Heart right ventricle (tissue), 16 donors: Measurements from ENCODE around the gene NPAS3. TPM values are rescaled to one million over a fixed set of nuclear protein-coding genes. Genes with fewer than 3 reads are reported as not detected.
A peak's percentile ranks its signal among the peaks of the same experiment; 100 is the strongest.

Source experiments
- ATAC-seq, 8 donors: fragments of 200-7000 bp; cut with Tn5 transposase; one replicate each; pipeline ENCODE4 v1.9.1; 2020; ENCODE audit warnings: mild to moderate bottlenecking in 8 of 8, moderate library complexity in 8 of 8, moderate number of reproducible peaks in 1 of 8
- DNase-seq, 2 donors: peaks; one replicate each; pipeline ENCODE4 v3.0.0-alpha.2; 2020
- H3K27ac ChIP-seq, 10 donors: fragments of 200-600 bp; sonication (generic) in 2 of 10; one replicate each; pipeline versions ENCODE4 v1.5.0 to v1.8.0; 2020 to 2022; ENCODE audit warnings: mild to moderate bottlenecking in 3 of 10
- H3K27me3 ChIP-seq, 7 donors: fragments of 200-600 bp; one replicate each; pipeline ENCODE4 v1.8.0; 2021 to 2022; ENCODE audit warnings: mild to moderate bottlenecking in 2 of 7
- H3K36me3 ChIP-seq, 9 donors: fragments of 200-600 bp; sonication (generic) in 1 of 9; one replicate each; pipeline versions ENCODE4 v1.5.0 to v1.8.0; 2020 to 2022; ENCODE audit warnings: mild to moderate bottlenecking in 2 of 9
- H3K4me1 ChIP-seq, 9 donors: fragments of 200-600 bp; sonication (generic) in 1 of 9; one replicate each; pipeline versions ENCODE4 v1.5.0 to v1.8.0; 2020 to 2022; ENCODE audit warnings: mild to moderate bottlenecking in 4 of 9
- H3K4me3 ChIP-seq, 10 donors: fragments of 200-600 bp; sonication (generic) in 2 of 10; one replicate each; pipeline versions ENCODE4 v1.5.0 to v1.8.0; 2020 to 2022; ENCODE audit warnings: mild to moderate bottlenecking in 7 of 10, moderate library complexity in 2 of 10
- H3K9me3 ChIP-seq, 11 donors: fragments of 200-600 bp in 10 of 11; sonication (generic) in 2 of 11; one replicate each; pipeline versions ENCODE4 v1.5.0 to v1.8.0; 2013 to 2022; ENCODE audit warnings: mild to moderate bottlenecking in 2 of 11, control low read depth in 1 of 11, moderate library complexity in 1 of 11
- WGBS, 2 donors: extraction: QIAGEN DNeasy Blood & Tissue Kit; methylation state at CpG; one replicate each; pipeline ENCODE4 v1.1.7; 2013; ENCODE audit warnings: inconsistent platforms in 1 of 2; 5-methylcytosine and 5-hydroxymethylcytosine counted together
- intact Hi-C, 10 donors: fragments of 100-400 bp; cut with DNase I; formaldehyde crosslinking; loops; one replicate each; pipeline versions ENCODE4 v1.11.1 to v1.14.2; 2022
- polyA plus RNA-seq, 2 donors: library from polyadenylated mRNA; stranded (reverse); fragments of 200-250 nt; gene quantifications; one replicate each; pipeline ENCODE4 v1.2.3, GENCODE V29; 2013
- total RNA-seq, 10 donors: library from RNA; stranded (reverse); fragmentation: NEBNext Ultra II Directional in 3 of 10; extraction: Animal tissue kit (Norgen Biotek cat#: 25700) in 3 of 10; gene quantifications; one replicate each; pipeline versions ENCODE4 v1.2.1 to v1.2.4, GENCODE V29; 2021 to 2023
- TF ChIP-seq, protein P1 (sequence below), 9 donors: fragments of 200-600 bp; sonication (generic) in 2 of 9; IDR thresholded peaks; one replicate each; pipeline versions ENCODE4 v1.5.0 to v1.8.0; 2021 to 2022; ENCODE audit warnings: antibody characterized with exemption in 9 of 9, mild to moderate bottlenecking in 5 of 9, moderate library complexity in 1 of 9
- donor health status: Arrhythmogenic right ventricular cardiomyopathy.
- donor health status: ischemic (EF 13 %, LVEDD 7.1; RV severe dilation, severe dysfunction).
- donor health status: healthy with polysubstance abuse.
- donor health status: DM: no; HTN: yes; CAD: no.
- donor health status: DM: no; HTN: no; CAD: no.
- donor health status: ischemic (EF 25% LVEDD 6.9; RV normal size, moderate dysfunction).
- donor health status: ischemic (EF 25% LVEDD 5.7; RV mildly dilated, moderate dysfunction).
- donor health status: healthy.
- donor health status: DM: yes; HTN: yes; CAD: no.
- donor health status: Ischemic cardiomyopathy.
- donor health status: ischemic (EF 35%, LVEDD 5.7; RV mildly dilated, moderate dysfunction).
- donor health status: nonischemic (EF 11% LVEDD 7.7; RV severe dilation, severe dysfunction).
- donor health status: DM: yes; HTN: yes; CAD: no.
- donor health status: PGD.
- donor health status: ischemic (EF 29% LVEDD 5.4; RV normal size, mild dysfunction).
- donor health status: nonischemic (EF 23%, LVEDD 6.1; RV moderate dilation, normal function).

The NPAS3 gene
- total and polyA plus RNA-seq, 12 donors, result 0.12 to 2.8 (median 0.99) TPM

DNA sequence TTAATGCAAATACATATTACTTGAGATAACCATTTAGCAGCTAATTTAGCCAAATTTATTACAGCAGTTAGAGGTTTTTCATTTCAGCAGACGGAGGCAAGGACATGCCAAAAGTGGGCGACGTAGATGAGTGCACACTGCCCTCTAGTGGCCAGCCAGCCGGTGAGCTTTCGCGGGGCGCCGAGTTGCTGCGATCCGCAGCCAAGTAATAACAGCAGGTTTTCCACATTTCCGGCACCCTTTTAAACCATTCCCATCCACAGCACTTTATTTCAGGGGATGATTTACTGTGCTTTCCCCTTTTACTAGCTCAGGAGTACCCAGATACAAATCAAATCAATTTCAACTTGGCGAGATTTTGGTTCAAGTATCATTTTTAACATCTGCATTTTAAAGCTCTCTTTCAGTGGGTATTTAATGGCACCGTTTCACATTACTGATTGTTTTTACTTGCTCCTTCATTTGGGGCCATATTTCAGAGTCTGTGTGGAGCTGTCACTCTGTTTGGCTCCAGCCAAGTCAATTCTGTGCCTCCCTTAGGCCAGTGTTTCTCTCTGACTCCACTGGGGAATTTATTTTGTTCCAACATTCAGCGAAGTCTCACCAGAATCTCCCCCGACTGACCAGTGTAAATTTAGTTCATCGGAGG is 854.2 kb downstream of the NPAS3 start:
- Histone ChIP-seq H3K27me3 (peaks cover 0 to 8% (median 0%) of the 10 kb centered on the region in 7 donors), H3K4me3 (peak overlapping the region in 7 of 10 donors; percentile 1 to 44 (median 34)), H3K4me1 (peaks cover 0 to 27% (median 7%) of the 10 kb centered on the region in 9 donors), H3K9me3 (no peaks in the 10 kb centered on the region), H3K27ac (peak overlapping the region in 1 of 10 donors; percentile 41), H3K36me3 (no peaks in the 10 kb centered on the region)
- WGBS, 2 donors, result 9 to 14% methylated on average over 16 of the region's 16 CpGs
- ATAC-seq, result peak; percentile 85 to 95 (median 88)
- intact Hi-C loops, result loop anchor here in 9 of 10 donors (2.0 to 10.0 kb wide), 11 partner anchors 111 to 1218 kb away; no protein-coding TSS in a partner anchor
- TF ChIP-seq, protein P1, sequence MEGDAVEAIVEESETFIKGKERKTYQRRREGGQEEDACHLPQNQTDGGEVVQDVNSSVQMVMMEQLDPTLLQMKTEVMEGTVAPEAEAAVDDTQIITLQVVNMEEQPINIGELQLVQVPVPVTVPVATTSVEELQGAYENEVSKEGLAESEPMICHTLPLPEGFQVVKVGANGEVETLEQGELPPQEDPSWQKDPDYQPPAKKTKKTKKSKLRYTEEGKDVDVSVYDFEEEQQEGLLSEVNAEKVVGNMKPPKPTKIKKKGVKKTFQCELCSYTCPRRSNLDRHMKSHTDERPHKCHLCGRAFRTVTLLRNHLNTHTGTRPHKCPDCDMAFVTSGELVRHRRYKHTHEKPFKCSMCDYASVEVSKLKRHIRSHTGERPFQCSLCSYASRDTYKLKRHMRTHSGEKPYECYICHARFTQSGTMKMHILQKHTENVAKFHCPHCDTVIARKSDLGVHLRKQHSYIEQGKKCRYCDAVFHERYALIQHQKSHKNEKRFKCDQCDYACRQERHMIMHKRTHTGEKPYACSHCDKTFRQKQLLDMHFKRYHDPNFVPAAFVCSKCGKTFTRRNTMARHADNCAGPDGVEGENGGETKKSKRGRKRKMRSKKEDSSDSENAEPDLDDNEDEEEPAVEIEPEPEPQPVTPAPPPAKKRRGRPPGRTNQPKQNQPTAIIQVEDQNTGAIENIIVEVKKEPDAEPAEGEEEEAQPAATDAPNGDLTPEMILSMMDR (IDR thresholded peaks at IDR 0.05), result peak; percentile 84 to 98 (median 95)
- peak; percentile 83 for DNase-seq

DNA sequence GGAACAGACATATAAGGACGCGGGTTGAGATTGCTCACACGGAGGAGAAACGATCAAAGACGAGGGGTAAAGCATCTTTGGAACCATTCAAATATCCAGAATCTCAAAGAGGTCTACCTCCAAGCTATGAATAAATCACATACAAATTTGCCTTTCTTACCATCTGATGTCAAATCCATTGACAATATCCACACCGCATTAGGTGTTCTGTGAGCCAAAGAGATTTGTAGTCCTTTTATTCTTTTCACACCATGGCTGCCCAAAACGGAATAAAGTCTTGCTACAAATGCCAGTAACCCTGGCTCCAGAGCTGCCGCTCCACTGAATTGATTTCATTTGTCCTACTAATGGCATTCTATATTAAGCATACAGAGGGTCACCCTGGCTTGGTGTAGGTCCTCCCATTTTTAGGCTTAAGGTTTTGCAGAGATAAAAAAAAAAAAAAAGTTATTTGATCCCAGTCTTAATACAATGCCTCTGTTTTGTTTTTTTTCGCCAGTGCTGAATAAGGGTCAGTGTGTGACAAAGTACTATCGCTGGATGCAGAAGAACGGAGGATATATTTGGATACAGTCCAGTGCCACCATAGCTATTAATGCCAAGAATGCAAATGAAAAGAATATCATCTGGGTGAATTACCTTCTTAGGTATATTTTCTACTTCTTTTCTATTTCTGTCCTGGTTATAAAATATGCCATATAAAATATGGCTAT is 854.9 kb downstream of the NPAS3 start:
- no peaks in the 10 kb centered on the region for H3K36me3 ChIP-seq
- 75 to 80% methylated on average over 11 of the region's 11 CpGs for WGBS, 2 donors
- ATAC-seq, result no peak
- intact Hi-C loops, result loop anchor here in 9 of 10 donors (2.0 to 10.0 kb wide), 11 partner anchors 111 to 1219 kb away; no protein-coding TSS in a partner anchor
- TF ChIP-seq, protein P1 (IDR thresholded peaks at IDR 0.05), result no peak
- H3K27ac ChIP-seq, result no peak overlapping the region
- H3K4me3 ChIP-seq, result peak overlapping the region in 3 of 10 donors; percentile 34 to 44 (median 39)
- no peaks in the 10 kb centered on the region for H3K9me3 ChIP-seq
- DNase-seq, result no peak
- peaks cover 0 to 12% (median 0%) of the 10 kb centered on the region in 7 donors for H3K27me3 ChIP-seq
- H3K4me1 ChIP-seq, result peaks cover 0 to 27% (median 7%) of the 10 kb centered on the region in 9 donors

DNA sequence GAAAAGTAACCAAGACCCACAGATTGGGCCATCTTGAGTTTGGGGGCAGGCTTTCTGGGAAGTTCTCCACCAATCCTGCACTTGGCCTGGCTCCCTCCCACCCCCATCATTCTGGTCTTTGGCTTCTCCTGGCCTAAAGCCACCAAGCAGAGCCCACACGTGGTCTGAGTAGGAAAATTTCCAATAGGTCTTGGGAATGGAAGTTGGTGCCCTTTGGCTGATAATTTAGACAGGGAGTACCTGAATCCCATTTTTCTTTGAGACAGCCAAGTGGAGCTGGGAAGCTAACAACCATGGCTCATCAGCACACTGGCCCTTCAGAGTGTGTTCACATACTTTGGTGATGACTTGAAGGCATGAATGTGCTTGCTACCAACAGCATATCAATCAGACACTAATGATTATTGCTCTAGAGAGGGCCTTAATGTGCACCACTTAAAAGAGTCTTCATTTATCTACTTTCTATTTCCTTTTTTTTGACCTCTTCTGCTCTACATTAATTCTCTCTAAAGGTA is 856.2 kb downstream of the NPAS3 start:
- TF ChIP-seq, protein P1 (IDR thresholded peaks at IDR 0.05), result no peak
- Histone ChIP-seq H3K36me3 (no peaks in the 10 kb centered on the region), H3K4me3 (no peak overlapping the region), H3K9me3 (no peaks in the 10 kb centered on the region), H3K27ac (no peak overlapping the region), H3K4me1 (peaks cover 0 to 27% (median 7%) of the 10 kb centered on the region in 9 donors), H3K27me3 (peaks cover 0 to 25% (median 11%) of the 10 kb centered on the region in 7 donors)
- WGBS, 2 donors, result 53 to 71% methylated on average over 1 of the region's 1 CpG
- intact Hi-C loops, result loop anchor here in 8 of 10 donors (5.0 to 10.0 kb wide), 9 partner anchors 113 to 1220 kb away; no protein-coding TSS in a partner anchor
- DNase-seq (no peak), ATAC-seq (no peak)

- 76 to 78% methylated on average over 3 of the region's 3 CpGs for WGBS, 2 donors
- intact Hi-C loops, result loop anchor here in 5 of 10 donors (10.0 kb wide), 4 partner anchors 122 to 1222 kb away; no protein-coding TSS in a partner anchor
- H3K4me1 ChIP-seq, result peaks cover 0 to 27% (median 7%) of the 10 kb centered on the region in 9 donors
- no peaks in the 10 kb centered on the region for H3K36me3 ChIP-seq
- H3K4me3 ChIP-seq, result no peak overlapping the region
- DNase-seq (no peak), ATAC-seq (no peak)
- H3K27me3 ChIP-seq, result peaks cover 0 to 40% (median 25%) of the 10 kb centered on the region in 7 donors
- no peak overlapping the region for H3K27ac ChIP-seq
- no peaks in the 10 kb centered on the region for H3K9me3 ChIP-seq
- TF ChIP-seq, protein P1 (IDR thresholded peaks at IDR 0.05), result no peak
Measured at GRCh38 chr14:33796356-33796755, 857.7 kb downstream of the NPAS3 start.
